Fibroblast of skin of left quadriceps (primary cell): Measurements from ENCODE around the gene NXN.
A peak's percentile ranks its signal among the peaks of the same experiment; 100 is the strongest.
"Not testable (repeated sequence)": the region's sequence is repeated elsewhere in the genome, so short reads cannot be mapped to it uniquely, and the experiment has no call there.

ENCODE experiments used
- DNase-seq, 2 experiments: peaks; one replicate each; pipeline ENCODE4 v3.0.0-alpha.2; 2013; ENCODE audit warnings: low read depth in 2 of 2

The NXN gene

DNA sequence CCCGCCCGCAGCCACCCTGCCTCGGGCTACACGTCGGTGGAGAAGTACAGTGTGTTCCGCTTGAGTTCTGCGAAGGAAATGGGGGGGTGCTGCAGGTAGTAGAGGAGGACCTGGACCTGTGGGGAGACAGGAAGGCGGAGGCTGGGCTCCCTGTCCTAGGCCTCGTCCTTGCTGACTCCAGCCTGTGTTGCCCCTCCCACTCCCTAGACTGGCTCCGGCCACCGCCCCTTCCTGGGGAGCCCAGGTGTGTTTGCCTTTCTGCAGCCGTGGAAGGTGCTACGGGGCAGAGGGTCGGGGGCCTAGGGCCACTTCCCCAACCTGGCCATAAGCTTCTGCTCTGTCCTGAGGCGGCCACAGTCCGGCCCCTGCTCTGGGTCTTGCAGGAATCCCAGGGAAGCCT, 26.5 kb upstream of the NXN start:
- no peak for DNase-seq

DNA sequence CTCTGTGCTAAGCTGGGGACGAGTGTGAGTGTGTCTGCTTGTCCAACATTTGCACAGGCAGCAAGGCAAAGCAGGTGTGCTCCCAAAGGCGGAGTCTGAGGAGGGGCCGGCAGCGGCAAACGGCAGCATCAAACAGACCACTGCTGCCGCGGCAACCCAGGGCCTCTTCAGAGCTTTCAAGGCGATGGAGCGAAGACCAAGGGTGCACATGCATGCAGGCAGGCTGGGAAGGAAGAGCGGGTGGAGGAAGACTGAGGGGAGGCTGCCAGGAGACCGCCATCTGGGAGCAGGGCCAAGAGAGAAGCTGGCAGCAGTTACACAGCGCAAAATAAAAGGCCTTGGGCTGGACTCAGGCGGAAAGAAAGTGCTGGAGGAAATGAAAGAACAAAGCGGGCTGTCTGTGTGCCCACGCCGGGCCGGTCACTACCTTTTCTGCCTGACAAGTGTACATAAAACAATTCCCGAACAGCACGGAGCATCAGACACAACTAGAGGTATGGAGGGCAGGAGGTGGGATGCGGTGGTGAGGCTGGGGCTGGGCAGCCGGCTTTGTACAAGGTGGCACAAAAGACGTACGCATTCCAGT, 25.9 kb upstream of the NXN start:
- DNase-seq: no peak

- DNase-seq: no peak
Measured at GRCh38 chr17:1004769-1005295, 25.3 kb upstream of the NXN start.

- no peak for DNase-seq
Measured at GRCh38 chr17:1003972-1004768, 24.6 kb upstream of the NXN start.

DNA sequence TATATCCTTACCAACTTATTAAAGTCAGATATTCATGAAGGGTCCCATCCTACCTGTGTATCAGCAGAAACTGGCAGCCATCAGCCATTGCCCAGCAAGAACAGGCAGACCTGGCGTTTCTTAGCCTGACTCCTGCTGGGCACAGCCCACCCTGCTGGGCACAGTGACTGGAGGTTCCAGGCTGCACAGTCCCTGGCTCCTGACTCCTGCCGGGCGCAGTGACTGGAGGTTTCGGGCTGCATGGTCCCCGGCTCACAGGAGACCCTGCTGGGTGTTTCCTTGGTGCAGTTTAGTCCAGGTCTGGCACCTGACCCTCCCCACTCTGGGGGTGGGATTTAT, 24.0 kb upstream of the NXN start:
- no peak for DNase-seq

- DNase-seq: peak; percentile 42 to 49
Measured at GRCh38 chr17:1002771-1003555, 23.4 kb upstream of the NXN start.

DNA sequence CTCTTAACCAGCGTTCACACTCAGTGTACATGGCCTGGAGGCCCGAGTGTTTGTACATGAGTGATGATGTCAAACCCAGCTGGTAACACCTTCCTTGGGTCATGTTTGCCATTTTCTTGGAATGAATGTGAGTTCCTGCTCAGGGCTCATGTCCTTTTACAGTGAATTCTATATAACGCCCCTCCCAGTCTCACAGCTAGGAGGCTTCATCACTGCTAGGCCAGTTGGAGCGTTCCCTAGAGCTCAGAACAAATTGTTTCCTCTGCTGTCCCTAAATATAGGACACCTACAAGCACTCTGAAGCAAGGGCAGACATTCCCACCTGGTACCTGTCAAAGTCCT, 22.8 kb upstream of the NXN start:
- no peak for DNase-seq

DNA sequence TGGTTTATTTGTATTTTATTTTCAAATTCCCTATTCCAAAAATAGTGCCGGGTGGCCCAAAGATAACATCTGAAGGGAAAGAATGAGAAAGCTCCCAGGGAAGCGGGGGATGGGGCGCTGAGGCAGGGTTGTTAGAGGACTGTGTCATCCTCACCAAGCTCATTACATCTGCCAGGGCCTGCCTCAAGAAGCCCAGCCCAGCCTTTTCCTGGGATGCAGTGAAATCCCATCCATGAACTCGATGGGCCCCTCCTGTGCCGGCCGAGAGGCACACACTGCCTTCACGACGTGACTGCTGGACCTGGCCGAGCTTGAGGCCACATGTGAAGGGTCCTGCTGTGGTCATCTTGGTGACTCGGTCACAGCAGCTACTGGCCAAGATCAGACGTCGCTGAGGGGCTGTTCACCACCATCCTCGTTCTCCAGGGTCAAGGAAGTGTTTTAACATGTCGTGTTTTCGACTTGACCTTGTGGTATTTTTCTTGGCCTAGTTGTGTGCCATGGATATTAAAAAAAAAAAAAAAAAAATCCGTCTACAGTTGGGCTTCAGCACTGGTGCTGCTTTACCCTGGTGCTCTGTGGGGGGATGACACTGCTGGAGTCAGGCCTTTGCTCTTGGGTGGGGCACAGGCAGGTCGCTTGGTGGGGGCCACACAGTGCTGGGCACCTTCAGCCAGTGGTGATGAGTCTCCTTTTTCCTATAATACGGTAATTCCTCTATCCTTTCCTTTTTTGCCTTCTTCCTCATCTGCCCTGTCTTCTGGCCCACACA, 22.2 kb upstream of the NXN start:
- DNase-seq: peak in 1 of 2 experiments; percentile 37

- DNase-seq: peak; percentile 41 to 48
Measured at GRCh38 chr17:1000597-1001461, 21.3 kb upstream of the NXN start.

- DNase-seq: no peak
Measured at GRCh38 chr17:998111-998510, 18.5 kb upstream of the NXN start.

- DNase-seq: peak; percentile 96 to 97
Measured at GRCh38 chr17:996554-997344, 17.2 kb upstream of the NXN start, which contains the start of gene TIMM22. Gene TIMM22 (plus strand): TSS chr17:997129. CDS start chr17:997143, 14 bp downstream.

GRCh38 chr17:995324-995723, 15.7 kb upstream of the NXN start:
- DNase-seq: not testable (repeated sequence)

- DNase-seq: no peak
Measured at GRCh38 chr17:992933-993332, 13.4 kb upstream of the NXN start.

DNA sequence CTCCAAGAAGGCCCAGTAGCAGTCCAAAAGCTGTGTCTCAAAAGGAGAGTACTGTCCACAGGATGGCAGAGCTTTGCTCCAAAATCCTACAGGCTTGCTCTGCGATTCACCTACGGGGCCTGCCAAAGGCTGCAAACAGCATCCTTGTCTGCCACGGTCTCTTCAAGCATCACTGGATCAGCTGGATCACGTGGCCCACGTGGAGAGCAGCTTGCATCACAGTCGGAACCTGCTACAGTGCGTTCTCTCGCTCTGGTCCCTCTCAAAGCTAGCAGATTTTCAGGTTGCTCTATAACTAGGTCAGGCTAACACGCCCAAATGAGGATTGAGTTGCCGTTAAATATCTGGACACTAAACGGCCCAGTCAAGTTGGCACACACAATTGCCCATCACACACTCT, 9.0 kb upstream of the NXN start:
- no peak for DNase-seq

GRCh38 chr17:987931-988330, 8.4 kb upstream of the NXN start:
- no peak for DNase-seq

DNA sequence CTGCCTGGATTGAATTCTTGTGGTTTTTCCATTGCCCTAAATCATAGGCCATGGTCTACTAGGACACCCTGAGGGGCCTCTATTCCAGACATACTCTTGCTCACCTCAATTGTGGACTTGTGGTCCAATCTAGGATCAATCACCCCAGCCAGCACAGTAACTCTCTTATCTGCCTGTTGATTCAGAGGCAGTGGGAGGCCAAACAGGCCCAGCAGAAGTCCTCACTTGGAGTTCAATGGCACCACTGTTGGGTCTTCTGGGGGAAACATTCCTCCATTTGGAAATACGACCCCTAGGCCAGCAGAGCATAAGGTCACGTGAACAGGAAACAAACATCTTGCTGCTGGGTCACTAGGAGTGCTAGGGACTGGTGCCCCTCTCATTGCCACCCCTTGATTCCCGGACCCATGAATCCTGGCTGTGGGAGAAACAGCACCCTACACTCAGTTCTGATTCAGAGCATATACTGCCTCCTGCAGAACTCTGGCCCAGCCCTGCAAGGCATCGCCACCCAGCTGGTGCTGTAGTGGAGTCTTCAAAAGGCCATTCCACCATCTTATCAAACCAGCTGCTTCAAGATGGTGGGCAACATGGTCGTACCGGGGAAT, 6.8 kb upstream of the NXN start:
- no peak for DNase-seq

GRCh38 chr17:983921-984320, 4.3 kb upstream of the NXN start:
- no peak for DNase-seq

DNA sequence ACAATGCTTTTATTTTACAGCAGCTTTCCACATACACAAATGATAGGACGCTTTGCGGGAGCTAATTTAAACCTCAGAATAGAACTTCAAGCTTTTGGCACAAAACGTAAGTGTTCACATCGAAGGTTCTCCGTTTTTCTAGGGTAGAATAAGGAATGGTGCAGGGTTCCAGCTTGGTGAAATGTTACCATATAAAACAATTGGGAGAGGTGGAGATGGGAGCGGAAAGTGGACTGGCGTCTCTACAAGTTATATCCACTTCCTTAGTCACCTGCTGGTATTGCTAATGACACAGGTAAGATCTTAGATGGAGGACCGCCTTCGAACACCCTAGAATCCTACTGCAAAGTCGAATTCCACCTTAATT, 1.7 kb upstream of the NXN start:
- no peak for DNase-seq

GRCh38 chr17:980406-981291, 1.1 kb upstream of the NXN start:
- peak in 1 of 2 experiments; percentile 69 for DNase-seq
